Body of pancreas (tissue), 4 donors: ENCODE measurements around the gene FGR.

ENCODE experiments used
- POLR2A ChIP-seq, 3 donors: fragments of 450-650 bp; IDR thresholded peaks; one replicate each; pipeline ENCODE4 v1.6.1; 2016; ENCODE audit warnings: antibody characterized with exemption in 3 of 3, mild to moderate bottlenecking in 2 of 3
- TF ChIP-seq, protein P1 (sequence below), 7 experiments: fragments of 450-650 bp in 4 of 7; fragments of 200-600 bp in 3 of 7; sonication (generic) in 3 of 7; IDR thresholded peaks; one replicate each; pipeline ENCODE4 v1.5.1; 2016 to 2019; ENCODE audit warnings: antibody characterized with exemption in 7 of 7

DNA sequence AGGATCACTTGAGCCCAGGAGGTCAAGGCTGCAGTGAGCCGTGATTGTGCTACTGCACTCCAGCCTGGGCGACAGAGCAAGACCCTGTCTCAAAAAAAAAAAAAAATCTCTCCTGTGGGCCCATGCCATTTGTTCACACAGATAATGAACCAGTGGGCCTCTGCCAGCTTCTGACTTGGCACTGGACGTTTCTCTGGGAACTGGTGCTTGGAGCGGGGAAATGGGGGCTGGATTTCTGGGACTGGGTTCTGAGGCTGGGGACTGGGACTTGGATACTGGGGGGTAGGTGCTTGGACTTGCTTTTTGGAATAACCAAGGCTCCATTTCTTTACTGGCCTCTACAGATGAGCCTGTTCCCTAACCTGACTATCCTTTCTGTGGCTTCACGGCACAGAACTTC is 27.3 kb upstream of the FGR start:
- TF ChIP-seq POLR2A (IDR thresholded peaks at IDR 0.05), result no peak
- TF ChIP-seq, protein P1, sequence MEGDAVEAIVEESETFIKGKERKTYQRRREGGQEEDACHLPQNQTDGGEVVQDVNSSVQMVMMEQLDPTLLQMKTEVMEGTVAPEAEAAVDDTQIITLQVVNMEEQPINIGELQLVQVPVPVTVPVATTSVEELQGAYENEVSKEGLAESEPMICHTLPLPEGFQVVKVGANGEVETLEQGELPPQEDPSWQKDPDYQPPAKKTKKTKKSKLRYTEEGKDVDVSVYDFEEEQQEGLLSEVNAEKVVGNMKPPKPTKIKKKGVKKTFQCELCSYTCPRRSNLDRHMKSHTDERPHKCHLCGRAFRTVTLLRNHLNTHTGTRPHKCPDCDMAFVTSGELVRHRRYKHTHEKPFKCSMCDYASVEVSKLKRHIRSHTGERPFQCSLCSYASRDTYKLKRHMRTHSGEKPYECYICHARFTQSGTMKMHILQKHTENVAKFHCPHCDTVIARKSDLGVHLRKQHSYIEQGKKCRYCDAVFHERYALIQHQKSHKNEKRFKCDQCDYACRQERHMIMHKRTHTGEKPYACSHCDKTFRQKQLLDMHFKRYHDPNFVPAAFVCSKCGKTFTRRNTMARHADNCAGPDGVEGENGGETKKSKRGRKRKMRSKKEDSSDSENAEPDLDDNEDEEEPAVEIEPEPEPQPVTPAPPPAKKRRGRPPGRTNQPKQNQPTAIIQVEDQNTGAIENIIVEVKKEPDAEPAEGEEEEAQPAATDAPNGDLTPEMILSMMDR (IDR thresholded peaks at IDR 0.05), result no peak
